ENCODE measurements around the gene SHISA2. TPM values are rescaled to one million over a fixed set of nuclear protein-coding genes. Genes with fewer than 3 reads are reported as not detected.

Gene SHISA2
- total RNA-seq: under 0.01 TPM in 2 replicates

DNA sequence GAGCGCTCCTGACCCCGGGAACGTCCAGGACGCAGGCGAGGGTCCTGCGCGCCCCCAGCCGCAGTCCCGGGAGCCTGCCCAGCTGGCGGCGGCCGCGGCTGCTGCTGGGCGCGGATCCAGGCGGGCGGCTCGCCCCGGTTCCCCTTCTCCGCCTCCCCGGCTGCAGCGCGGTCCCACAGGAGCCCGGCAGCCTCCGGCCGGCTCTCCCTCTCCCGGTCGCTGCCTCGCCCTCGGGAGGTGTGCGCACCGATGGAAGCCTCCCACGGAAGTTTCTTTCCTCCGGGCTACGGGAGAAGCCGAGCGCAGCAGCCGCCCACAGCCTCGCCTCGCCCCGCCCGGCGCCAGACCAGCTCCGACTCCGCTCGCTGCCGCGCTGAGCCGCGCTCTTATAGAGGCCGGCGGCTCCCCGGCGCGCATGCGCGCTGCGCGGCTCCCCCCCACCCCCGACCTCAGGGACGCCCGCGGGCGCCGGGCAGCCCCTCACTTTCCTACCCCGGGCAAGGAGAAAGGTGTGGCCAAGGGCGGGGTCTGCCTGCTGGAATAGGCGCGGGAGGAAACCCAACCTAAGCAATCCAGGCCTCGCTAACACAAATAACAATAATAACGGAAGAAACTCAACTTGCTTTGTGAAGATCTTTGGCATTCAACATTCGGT, at the start of gene SHISA2:
TSS of gene SHISA2 (minus strand) at position 360 of the 655 bp plus-strand sequence. CDS start 1,041 bp downstream, outside the sequence.

Other genes with a start within 250 kb of the SHISA2 start
- gene RNF6, start 170.3 kb upstream of the SHISA2 start, total RNA-seq: 48.6 and 54.6 TPM in 2 replicates
- gene CDK8, start 202.1 kb upstream of the SHISA2 start, total RNA-seq: 16.6 and 18.2 TPM in 2 replicates

All from smooth muscle cell of bladder (primary cell).